Measurements from ENCODE around the gene DCAF8. TPM values are rescaled to one million over a fixed set of nuclear protein-coding genes. Genes with fewer than 3 reads are reported as not detected.

The DCAF8 gene
- total RNA-seq, 2 donors from 2014 or later, result 72.0 to 86.1 TPM

- intact Hi-C loops (cut with DNase I), result loop anchor here (2.0 to 5.0 kb wide), 2 partner anchors 59 to 150 kb away; no protein-coding TSS in a partner anchor
These were observed 10.4 kb downstream of the DCAF8 start for GRCh38 chr1:160251687-160252526.

GRCh38 chr1:160251011-160251410 is 11.3 kb downstream of the DCAF8 start:
- H3K27ac ChIP-seq, result no peak overlapping the region

More at GRCh38 chr1:160251687-160252526, 10.4 kb downstream of the DCAF8 start:
- Histone ChIP-seq H3K4me1 (no peaks in the 10 kb centered on the region), H3K9ac (ENCODE audit: low read depth in 2 of 2, low read length in 2 of 2) (no peak overlapping the region), H3K27ac (no peak overlapping the region), H3K9me3 (no peaks in the 10 kb centered on the region), H3K27me3 (no peaks in the 10 kb centered on the region), H3K36me3 (no peaks in the 10 kb centered on the region), H3K4me3 (no peak overlapping the region)
- TF ChIP-seq CTCF (IDR thresholded peaks at IDR 0.05), result peak; percentile 65
- DNase-seq, result peak; percentile 55

GRCh38 chr1:160247053-160247452 is 15.3 kb downstream of the DCAF8 start:
- intact Hi-C loops (cut with DNase I), result no loop called here
- DNase-seq, result no peak
- Histone ChIP-seq H3K27ac (no peak overlapping the region), H3K4me1 (no peaks in the 10 kb centered on the region), H3K36me3 (no peaks in the 10 kb centered on the region), H3K4me3 (no peak overlapping the region), H3K9ac (ENCODE audit: low read depth in 2 of 2, low read length in 2 of 2) (no peak overlapping the region), H3K27me3 (no peaks in the 10 kb centered on the region), H3K9me3 (no peaks in the 10 kb centered on the region)
- no peak for TF ChIP-seq CTCF (IDR thresholded peaks at IDR 0.05)

More at GRCh38 chr1:160251011-160251410, 11.3 kb downstream of the DCAF8 start:
- intact Hi-C loops (cut with DNase I), result loop anchor here (2.0 to 5.0 kb wide), 2 partner anchors 58 to 149 kb away; no protein-coding TSS in a partner anchor
- H3K36me3 ChIP-seq, result no peaks in the 10 kb centered on the region
- no peaks in the 10 kb centered on the region for H3K4me1 ChIP-seq
- TF ChIP-seq CTCF (IDR thresholded peaks at IDR 0.05), result no peak
- no peak overlapping the region for H3K4me3 ChIP-seq
- DNase-seq, result no peak
- H3K9ac ChIP-seq (ENCODE audit: low read depth in 2 of 2, low read length in 2 of 2), result no peak overlapping the region
- H3K27me3 ChIP-seq, result no peaks in the 10 kb centered on the region
- no peaks in the 10 kb centered on the region for H3K9me3 ChIP-seq

- Histone ChIP-seq H3K4me3 (no peak overlapping the region), H3K9me3 (no peaks in the 10 kb centered on the region), H3K4me1 (no peaks in the 10 kb centered on the region), H3K27me3 (no peaks in the 10 kb centered on the region), H3K27ac (no peak overlapping the region), H3K36me3 (peaks cover 2% of the 10 kb centered on the region), H3K9ac (ENCODE audit: low read depth in 2 of 2, low read length in 2 of 2) (no peak overlapping the region)
- intact Hi-C loops (cut with DNase I), result no loop called here
- no peak for TF ChIP-seq CTCF (IDR thresholded peaks at IDR 0.05)
- no peak for DNase-seq
These were observed 16.9 kb downstream of the DCAF8 start for GRCh38 chr1:160245434-160245833.

- Histone ChIP-seq H3K9ac (ENCODE audit: low read depth in 2 of 2, low read length in 2 of 2) (no peak overlapping the region), H3K4me1 (no peaks in the 10 kb centered on the region), H3K36me3 (peaks cover 4% of the 10 kb centered on the region), H3K9me3 (no peaks in the 10 kb centered on the region), H3K4me3 (no peak overlapping the region), H3K27me3 (no peaks in the 10 kb centered on the region), H3K27ac (no peak overlapping the region)
- intact Hi-C loops (cut with DNase I), result no loop called here
- TF ChIP-seq CTCF (IDR thresholded peaks at IDR 0.05), result no peak
- no peak for DNase-seq
These were observed 18.1 kb downstream of the DCAF8 start for GRCh38 chr1:160244209-160244608.
